ENCODE results near the gene MGRN1.

- TF ChIP-seq CTCF (IDR thresholded peaks at IDR 0.05) (no peak), POLR2A (IDR thresholded peaks at IDR 0.05) (no peak)
Measured at GRCh38 chr16:4633910-4634635, 9.4 kb downstream of the MGRN1 start.
